ENCODE data around the gene CACNG6. TPM values are rescaled to one million over a fixed set of nuclear protein-coding genes. Genes with fewer than 3 reads are reported as not detected.

Gene CACNG6
- total and polyA plus RNA-seq, 4 donors = 0.18 TPM; not detected in 3

DNA sequence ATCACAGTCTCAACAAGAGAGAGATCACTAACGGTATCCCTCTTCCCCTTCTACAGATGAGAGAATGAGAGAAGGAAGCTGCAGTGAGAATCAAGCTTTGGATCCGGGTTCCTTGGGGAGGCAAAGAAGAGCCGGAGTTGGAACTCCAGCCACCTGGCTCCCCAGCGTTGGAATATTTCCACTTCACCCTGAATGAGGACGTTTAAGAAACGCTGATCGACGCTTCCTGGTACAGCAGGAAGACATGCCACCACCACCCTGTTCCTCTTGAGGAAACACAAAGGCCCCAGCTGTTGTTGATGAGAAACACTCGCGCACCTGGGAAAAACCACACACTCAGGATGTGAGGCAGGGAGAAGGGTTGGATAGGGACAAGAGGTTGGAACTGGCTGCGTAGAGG, 40.0 kb upstream of the CACNG6 start:
- Histone ChIP-seq H3K36me3 (ENCODE audit: control insufficient read depth in 1 of 2, insufficient read depth in 2 of 2, low read length in 1 of 2) (no peaks in the 10 kb centered on the region), H3K9me3 (ENCODE audit: control insufficient read depth, low read length) (no peaks in the 10 kb centered on the region), H3K4me3 (ENCODE audit: low read length in 2 of 2) (no peak overlapping the region), H3K4me1 (ENCODE audit: control insufficient read depth in 1 of 2, insufficient read depth in 2 of 2, low read length in 2 of 2) (no peaks in the 10 kb centered on the region), H3K27ac (ENCODE audit: low read depth in 1 of 2, low read length in 2 of 2) (no peak overlapping the region), H3K27me3 (ENCODE audit: control insufficient read depth in 1 of 2, insufficient read depth in 2 of 2, low read length in 1 of 2) (no peaks in the 10 kb centered on the region)
- DNase-seq (no peak), ATAC-seq (ENCODE audit: low FRiP score) (no peak)
- 61 to 66% methylated on average over 11 of the region's 11 CpGs for WGBS, 2 donors
- intact Hi-C loops (cut with DNase I) = no loop called here

DNA sequence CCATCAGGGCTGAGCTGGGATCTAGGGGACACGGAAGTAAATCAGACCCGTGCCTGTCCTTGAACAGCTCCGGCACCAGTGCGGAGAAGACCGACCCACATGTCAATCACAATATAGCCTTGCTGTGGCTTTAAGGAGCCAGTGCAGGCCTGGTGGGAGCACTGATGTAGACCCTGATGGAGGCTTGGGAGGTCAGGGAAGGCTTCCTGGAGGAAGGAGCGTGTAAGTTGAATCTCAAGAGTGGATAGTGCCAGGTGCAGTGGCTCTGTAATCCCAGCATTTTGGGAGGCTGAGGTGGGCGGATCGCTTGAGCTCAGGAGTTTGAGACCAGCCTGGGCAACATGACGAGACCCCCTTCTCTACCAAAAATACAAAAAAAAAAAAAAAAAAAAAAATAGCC, 39.5 kb upstream of the CACNG6 start:
- intact Hi-C loops (cut with DNase I) = no loop called here
- H3K27me3 ChIP-seq (ENCODE audit: control insufficient read depth in 1 of 2, insufficient read depth in 2 of 2, low read length in 1 of 2) = no peaks in the 10 kb centered on the region

DNA sequence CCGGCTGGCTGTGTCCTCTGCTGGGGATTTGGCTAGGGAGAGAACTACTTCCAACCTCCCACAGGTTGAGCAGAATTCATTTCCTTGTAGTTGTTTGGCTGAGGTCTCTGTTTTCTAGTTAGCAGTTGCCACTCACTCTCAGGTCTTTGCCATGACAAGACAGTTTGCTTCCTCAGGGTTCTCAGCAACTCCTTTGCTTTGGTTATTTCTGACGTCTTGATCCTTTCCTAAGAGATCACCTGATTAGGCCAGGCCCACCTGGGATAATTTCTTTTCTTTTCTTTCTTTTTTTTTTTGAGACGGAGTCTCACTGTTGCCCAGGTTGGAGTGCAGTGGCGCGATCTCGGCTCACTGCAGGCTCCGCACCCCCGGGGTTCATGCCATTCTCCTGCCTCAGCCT, 38.1 kb upstream of the CACNG6 start:
- ATAC-seq (ENCODE audit: low FRiP score) (no peak), DNase-seq (no peak)
- no peaks in the 10 kb centered on the region for H3K36me3 ChIP-seq (ENCODE audit: control insufficient read depth in 1 of 2, insufficient read depth in 2 of 2, low read length in 1 of 2)
- H3K27ac ChIP-seq (ENCODE audit: low read depth in 1 of 2, low read length in 2 of 2) = no peak overlapping the region
- H3K27me3 ChIP-seq (ENCODE audit: control insufficient read depth in 1 of 2, insufficient read depth in 2 of 2, low read length in 1 of 2) = peaks cover 0 to 3% of the 10 kb centered on the region in 2 donors
- intact Hi-C loops (cut with DNase I) = no loop called here
- no peaks in the 10 kb centered on the region for H3K4me1 ChIP-seq (ENCODE audit: control insufficient read depth in 1 of 2, insufficient read depth in 2 of 2, low read length in 2 of 2)
- whole genome bisulfite sequencing, 2 donors = 91% methylated on average over 8 of the region's 8 CpGs
- H3K4me3 ChIP-seq (ENCODE audit: low read length in 2 of 2) = no peak overlapping the region
- H3K9me3 ChIP-seq (ENCODE audit: control insufficient read depth, low read length) = no peaks in the 10 kb centered on the region

More for the DNA sequence above, 39.5 kb upstream of the CACNG6 start:
- 80 to 85% methylated on average over 9 of the region's 9 CpGs for WGBS, 2 donors
- Histone ChIP-seq H3K4me3 (ENCODE audit: low read length in 2 of 2) (no peak overlapping the region), H3K4me1 (ENCODE audit: control insufficient read depth in 1 of 2, insufficient read depth in 2 of 2, low read length in 2 of 2) (no peaks in the 10 kb centered on the region), H3K9me3 (ENCODE audit: control insufficient read depth, low read length) (no peaks in the 10 kb centered on the region), H3K36me3 (ENCODE audit: control insufficient read depth in 1 of 2, insufficient read depth in 2 of 2, low read length in 1 of 2) (no peaks in the 10 kb centered on the region), H3K27ac (ENCODE audit: low read depth in 1 of 2, low read length in 2 of 2) (no peak overlapping the region)
- ATAC-seq (ENCODE audit: low FRiP score) (no peak), DNase-seq (no peak)

DNA sequence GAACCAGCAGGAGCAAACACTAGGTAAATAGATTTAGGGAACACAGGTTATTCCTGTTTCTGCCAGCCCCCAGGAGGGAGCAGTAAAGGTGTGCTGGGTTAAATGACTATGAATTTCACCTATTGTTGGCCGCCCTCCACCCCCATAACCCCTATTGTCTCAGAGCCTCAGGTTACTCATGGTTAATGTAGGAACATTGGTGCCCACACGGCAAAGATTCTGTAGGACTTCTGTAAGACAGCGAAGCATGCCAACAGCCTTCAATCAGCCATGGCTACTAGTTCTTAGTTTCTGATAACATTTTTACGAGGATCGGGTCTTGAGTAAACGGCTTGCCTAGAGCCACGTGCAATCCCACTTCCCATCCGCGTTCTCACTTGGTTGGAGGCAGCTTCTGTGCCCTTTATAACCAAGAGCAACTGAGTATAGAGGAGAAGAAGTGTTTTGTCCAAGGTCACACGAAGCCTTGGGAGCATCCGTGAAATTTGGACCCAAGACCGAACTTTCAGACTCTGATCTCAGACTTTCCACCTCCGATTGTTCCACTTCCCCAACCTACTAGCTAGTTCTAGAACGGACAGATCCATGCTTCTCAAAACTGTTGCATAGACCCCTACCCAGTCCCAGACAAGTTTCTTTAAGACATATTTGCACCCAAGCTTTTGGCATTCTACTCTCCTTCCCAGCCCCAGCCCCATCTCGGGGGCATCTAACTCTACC, 33.8 kb upstream of the CACNG6 start:
- WGBS, 2 donors = 3% methylated on average over 15 of the region's 15 CpGs
- Histone ChIP-seq H3K9me3 (ENCODE audit: control insufficient read depth, low read length) (no peaks in the 10 kb centered on the region), H3K4me1 (ENCODE audit: control insufficient read depth in 1 of 2, insufficient read depth in 2 of 2, low read length in 2 of 2) (no peaks in the 10 kb centered on the region), H3K4me3 (ENCODE audit: low read length in 2 of 2) (no peak overlapping the region), H3K36me3 (ENCODE audit: control insufficient read depth in 1 of 2, insufficient read depth in 2 of 2, low read length in 1 of 2) (no peaks in the 10 kb centered on the region), H3K27me3 (ENCODE audit: control insufficient read depth in 1 of 2, insufficient read depth in 2 of 2, low read length in 1 of 2) (peaks cover 0 to 3% of the 10 kb centered on the region in 2 donors), H3K27ac (ENCODE audit: low read depth in 1 of 2, low read length in 2 of 2) (no peak overlapping the region)
- DNase-seq (no peak), ATAC-seq (ENCODE audit: low FRiP score) (no peak)
- intact Hi-C loops (cut with DNase I) = no loop called here

DNA sequence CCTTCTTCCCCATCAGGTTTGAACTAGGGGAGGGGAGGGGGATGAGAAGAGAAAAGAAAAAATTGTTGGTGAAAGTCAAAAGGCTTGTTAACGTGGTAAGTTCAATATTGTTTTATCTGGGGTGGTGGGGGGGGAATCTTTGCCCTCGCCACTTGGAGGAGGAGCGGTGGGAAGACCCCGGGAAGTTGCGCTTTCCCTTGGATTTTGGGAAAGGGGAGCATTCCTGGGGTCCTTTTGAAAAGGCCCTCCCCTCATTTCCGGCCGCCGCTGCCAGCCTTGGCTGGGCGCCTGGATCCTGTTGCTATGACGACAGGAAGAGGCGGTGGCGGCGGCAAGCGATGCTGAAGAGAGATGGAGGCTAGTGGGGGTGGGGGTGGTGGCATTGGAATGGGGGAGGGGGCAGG, 33.3 kb upstream of the CACNG6 start:
- H3K9me3 ChIP-seq (ENCODE audit: control insufficient read depth, low read length) = no peaks in the 10 kb centered on the region
- no peaks in the 10 kb centered on the region for H3K36me3 ChIP-seq (ENCODE audit: control insufficient read depth in 1 of 2, insufficient read depth in 2 of 2, low read length in 1 of 2)
- DNase-seq = no peak
- H3K4me1 ChIP-seq (ENCODE audit: control insufficient read depth in 1 of 2, insufficient read depth in 2 of 2, low read length in 2 of 2) = no peaks in the 10 kb centered on the region
- H3K27ac ChIP-seq (ENCODE audit: low read depth in 1 of 2, low read length in 2 of 2) = no peak overlapping the region
- peaks cover 0 to 3% of the 10 kb centered on the region in 2 donors for H3K27me3 ChIP-seq (ENCODE audit: control insufficient read depth in 1 of 2, insufficient read depth in 2 of 2, low read length in 1 of 2)
- H3K4me3 ChIP-seq (ENCODE audit: low read length in 2 of 2) = no peak overlapping the region
- ATAC-seq (ENCODE audit: low FRiP score) = no peak
- 1 to 2% methylated on average over 10 to 14 of the region's 14 CpGs for whole genome bisulfite sequencing, 2 donors
- intact Hi-C loops (cut with DNase I) = no loop called here

DNA sequence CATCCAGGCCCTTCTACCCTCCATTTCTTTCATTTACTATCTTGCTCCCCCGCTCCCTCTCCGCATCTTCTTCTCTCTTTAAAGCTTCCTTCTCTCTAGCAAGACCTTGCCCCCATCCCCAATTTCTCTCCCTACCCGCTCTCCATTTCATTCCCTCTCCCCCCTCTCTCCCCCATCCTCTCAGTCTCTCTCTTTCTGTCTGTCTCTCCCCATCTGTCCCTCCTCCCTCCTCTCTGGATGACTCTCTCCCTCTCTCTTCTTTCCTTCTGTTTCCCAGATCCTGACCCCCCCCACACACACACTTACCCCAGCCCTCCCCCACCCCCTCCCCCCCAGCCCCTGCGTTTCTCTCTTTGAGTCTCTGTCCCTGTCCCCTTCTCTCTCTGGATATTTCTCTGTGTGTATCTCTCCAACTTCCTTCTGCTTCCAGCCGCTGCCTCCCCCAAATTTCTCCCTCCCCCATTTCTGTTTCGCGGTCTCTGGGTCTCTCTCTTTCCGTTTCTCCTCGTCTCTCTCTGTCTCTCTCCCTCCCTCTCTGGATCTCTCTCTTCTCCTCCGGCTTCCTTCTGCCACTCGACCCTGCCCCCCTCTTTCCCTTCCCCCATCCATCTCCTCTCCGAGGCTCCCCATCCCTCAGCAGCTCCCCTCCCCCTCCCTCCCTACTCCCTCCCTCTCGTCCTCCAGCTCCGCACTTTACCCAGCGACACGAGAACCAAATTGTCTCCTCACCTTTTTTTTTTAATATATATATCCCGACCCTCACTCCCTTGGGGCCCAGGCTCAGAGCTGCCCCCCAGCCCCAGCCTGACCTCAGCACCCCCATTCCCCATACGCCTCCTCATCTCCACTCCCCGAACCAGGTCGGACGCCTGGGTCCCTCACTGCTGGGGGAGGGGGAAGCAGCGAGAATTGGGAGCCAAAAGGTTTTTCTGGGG, 32.3 kb upstream of the CACNG6 start:
- ATAC-seq (ENCODE audit: low FRiP score) (no peak), DNase-seq (no peak)
- H3K27ac ChIP-seq (ENCODE audit: low read depth in 1 of 2, low read length in 2 of 2) = no peak overlapping the region
- no peaks in the 10 kb centered on the region for H3K9me3 ChIP-seq (ENCODE audit: control insufficient read depth, low read length)
- intact Hi-C loops (cut with DNase I) = no loop called here
- H3K4me3 ChIP-seq (ENCODE audit: low read length in 2 of 2) = no peak overlapping the region
- no peaks in the 10 kb centered on the region for H3K36me3 ChIP-seq (ENCODE audit: control insufficient read depth in 1 of 2, insufficient read depth in 2 of 2, low read length in 1 of 2)
- H3K27me3 ChIP-seq (ENCODE audit: control insufficient read depth in 1 of 2, insufficient read depth in 2 of 2, low read length in 1 of 2) = peaks cover 0 to 3% of the 10 kb centered on the region in 2 donors
- WGBS, 2 donors = 0 to 2% methylated on average over 21 to 22 of the region's 22 CpGs
- H3K4me1 ChIP-seq (ENCODE audit: control insufficient read depth in 1 of 2, insufficient read depth in 2 of 2, low read length in 2 of 2) = no peaks in the 10 kb centered on the region

DNA sequence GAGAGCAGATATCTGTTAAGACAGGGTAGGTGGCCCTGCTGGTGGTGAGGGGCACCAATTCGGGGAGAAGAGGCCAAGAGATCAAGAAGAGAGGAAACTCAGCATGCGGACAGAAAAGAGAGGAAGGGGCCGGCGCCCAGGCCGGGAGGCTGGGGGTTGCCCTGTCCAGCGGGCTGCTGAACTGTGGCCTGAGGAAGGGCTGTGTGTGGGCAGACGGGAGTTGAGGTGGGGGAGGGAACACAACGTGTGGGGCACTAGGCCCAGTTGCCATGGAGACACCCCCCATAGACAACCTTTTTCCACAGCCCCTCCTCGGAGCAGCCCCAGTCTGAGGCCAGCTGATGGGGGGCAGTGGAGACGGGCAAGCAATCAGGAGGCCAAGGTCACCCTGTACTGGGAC, 31.2 kb upstream of the CACNG6 start:
- no peak overlapping the region for H3K27ac ChIP-seq (ENCODE audit: low read depth in 1 of 2, low read length in 2 of 2)
- no peaks in the 10 kb centered on the region for H3K36me3 ChIP-seq (ENCODE audit: control insufficient read depth in 1 of 2, insufficient read depth in 2 of 2, low read length in 1 of 2)
- H3K4me3 ChIP-seq (ENCODE audit: low read length in 2 of 2) = no peak overlapping the region
- H3K4me1 ChIP-seq (ENCODE audit: control insufficient read depth in 1 of 2, insufficient read depth in 2 of 2, low read length in 2 of 2) = no peaks in the 10 kb centered on the region
- peaks cover 0 to 3% of the 10 kb centered on the region in 2 donors for H3K27me3 ChIP-seq (ENCODE audit: control insufficient read depth in 1 of 2, insufficient read depth in 2 of 2, low read length in 1 of 2)
- intact Hi-C loops (cut with DNase I) = no loop called here
- no peak for ATAC-seq (ENCODE audit: low FRiP score)
- no peaks in the 10 kb centered on the region for H3K9me3 ChIP-seq (ENCODE audit: control insufficient read depth, low read length)
- DNase-seq = peak in 1 of 2 donors; percentile 47
- 2 to 3% methylated on average over 9 to 10 of the region's 10 CpGs for WGBS, 2 donors

DNA sequence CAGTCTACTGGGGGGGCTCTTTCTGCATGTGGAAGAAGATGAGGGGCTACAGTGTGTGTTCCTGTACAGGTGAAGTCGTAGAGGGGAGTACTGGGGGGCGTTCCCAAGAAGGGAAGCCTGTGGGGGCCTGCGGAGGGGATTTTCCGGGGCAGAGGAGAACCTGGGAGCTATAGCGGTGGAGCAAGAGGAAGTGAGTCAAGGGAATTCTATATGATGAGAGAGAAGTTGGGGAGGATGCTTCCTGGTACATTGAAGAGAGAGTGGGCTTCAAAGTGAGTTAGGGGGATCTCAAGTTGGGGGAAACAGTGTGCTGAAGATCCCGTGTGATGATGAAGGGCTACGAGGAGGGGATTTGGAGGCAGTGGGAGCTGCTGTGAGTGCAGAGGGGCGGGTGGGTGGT, 30.6 kb upstream of the CACNG6 start:
- WGBS, 2 donors = 2 to 3% methylated on average over 8 of the region's 8 CpGs
- intact Hi-C loops (cut with DNase I) = no loop called here

More for the DNA sequence above, 30.6 kb upstream of the CACNG6 start:
- ATAC-seq (ENCODE audit: low FRiP score) (no peak), DNase-seq (no peak)
- no peaks in the 10 kb centered on the region for H3K4me1 ChIP-seq (ENCODE audit: control insufficient read depth in 1 of 2, insufficient read depth in 2 of 2, low read length in 2 of 2)
- no peak overlapping the region for H3K4me3 ChIP-seq (ENCODE audit: low read length in 2 of 2)
- H3K9me3 ChIP-seq (ENCODE audit: control insufficient read depth, low read length) = no peaks in the 10 kb centered on the region
- peaks cover 0 to 3% of the 10 kb centered on the region in 2 donors for H3K27me3 ChIP-seq (ENCODE audit: control insufficient read depth in 1 of 2, insufficient read depth in 2 of 2, low read length in 1 of 2)
- H3K36me3 ChIP-seq (ENCODE audit: control insufficient read depth in 1 of 2, insufficient read depth in 2 of 2, low read length in 1 of 2) = no peaks in the 10 kb centered on the region
- no peak overlapping the region for H3K27ac ChIP-seq (ENCODE audit: low read depth in 1 of 2, low read length in 2 of 2)
